Jurkat, Clone E6-1 (cell line): Measurements from ENCODE around the gene PLS3. TPM values are rescaled to one million over a fixed set of nuclear protein-coding genes. Genes with fewer than 3 reads are reported as not detected.
"Not testable (repeated sequence)": the region's sequence is repeated elsewhere in the genome, so short reads cannot be mapped to it uniquely, and the experiment has no call there.

Experiments
- DNase-seq: peaks from one replicate; pipeline ENCODE4 v3.0.0-alpha.2; 2011; ENCODE audit warnings: low read depth, low spot score
- H3K4me3 ChIP-seq: 2 replicates; pipeline ENCODE4 v1.5.1; 2011; ENCODE audit warnings: mild to moderate bottlenecking, low read length, control low read depth, moderate library complexity
- polyA plus RNA-seq: library from polyadenylated mRNA; unstranded; fragments of >200 nt; gene quantifications from one replicate; pipeline ENCODE4 v1.2.1, GENCODE V29; 2012; ENCODE audit warnings: missing spikeins; ENCODE audit not compliant: insufficient read length, insufficient read depth

Gene PLS3, protein sequence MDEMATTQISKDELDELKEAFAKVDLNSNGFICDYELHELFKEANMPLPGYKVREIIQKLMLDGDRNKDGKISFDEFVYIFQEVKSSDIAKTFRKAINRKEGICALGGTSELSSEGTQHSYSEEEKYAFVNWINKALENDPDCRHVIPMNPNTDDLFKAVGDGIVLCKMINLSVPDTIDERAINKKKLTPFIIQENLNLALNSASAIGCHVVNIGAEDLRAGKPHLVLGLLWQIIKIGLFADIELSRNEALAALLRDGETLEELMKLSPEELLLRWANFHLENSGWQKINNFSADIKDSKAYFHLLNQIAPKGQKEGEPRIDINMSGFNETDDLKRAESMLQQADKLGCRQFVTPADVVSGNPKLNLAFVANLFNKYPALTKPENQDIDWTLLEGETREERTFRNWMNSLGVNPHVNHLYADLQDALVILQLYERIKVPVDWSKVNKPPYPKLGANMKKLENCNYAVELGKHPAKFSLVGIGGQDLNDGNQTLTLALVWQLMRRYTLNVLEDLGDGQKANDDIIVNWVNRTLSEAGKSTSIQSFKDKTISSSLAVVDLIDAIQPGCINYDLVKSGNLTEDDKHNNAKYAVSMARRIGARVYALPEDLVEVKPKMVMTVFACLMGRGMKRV
- not detected for polyA plus RNA-seq

- H3K4me3 ChIP-seq: peak within 1 kb of the TSS; percentile 3; the same call in 1 of the 2 replicates
- no peak for DNase-seq
These were observed at the start of gene PLS3 for GRCh38 chrX:115560978-115561604. Gene PLS3 (plus strand): TSS chrX:115561174. CDS start chrX:115610251, 49,077 bp downstream.

GRCh38 chrX:115518113-115518512, 42.9 kb upstream of the PLS3 start:
- H3K4me3 ChIP-seq: no peak overlapping the region
- DNase-seq: no peak

DNA sequence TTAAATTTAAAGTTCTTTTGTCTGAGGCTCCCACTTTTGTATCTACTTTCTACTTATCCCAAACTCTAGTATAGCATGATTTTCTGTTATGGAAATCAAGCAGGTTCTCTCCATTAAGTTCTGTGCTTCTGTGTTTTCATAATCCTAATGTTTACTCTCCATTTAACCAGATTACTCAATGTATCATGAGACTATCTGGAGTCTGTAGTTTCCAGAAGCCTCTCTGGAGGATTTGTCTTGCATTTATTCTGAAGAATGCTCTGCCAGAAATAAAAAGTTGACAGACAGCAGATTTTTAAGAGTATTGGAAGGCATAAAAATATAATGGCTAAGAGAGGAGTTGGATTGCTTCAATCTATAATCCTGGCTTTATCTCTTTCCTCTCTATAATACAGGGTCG, 39.2 kb upstream of the PLS3 start:
- DNase-seq: no peak
- H3K4me3 ChIP-seq: no peak overlapping the region

DNA sequence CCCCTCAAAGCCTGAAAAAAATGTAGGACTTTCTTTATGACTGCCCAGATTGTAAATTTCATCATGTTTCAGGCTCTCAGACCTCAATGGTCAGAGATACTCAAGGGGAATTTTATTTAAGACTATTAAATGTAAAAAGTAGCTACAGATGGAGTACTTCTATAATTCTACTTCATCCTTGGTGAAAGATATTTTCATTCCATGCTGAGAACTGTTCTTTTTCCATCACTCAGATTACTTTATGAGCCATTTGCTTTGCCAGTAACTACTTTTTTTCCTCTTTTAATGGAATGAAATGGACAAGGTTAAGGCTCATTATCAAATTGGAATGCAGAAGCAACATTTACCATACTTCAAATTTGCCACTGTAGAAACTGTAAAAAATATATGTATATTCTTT, 38.0 kb upstream of the PLS3 start:
- no peak for DNase-seq
- H3K4me3 ChIP-seq: no peak overlapping the region

- DNase-seq: no peak
- no peak overlapping the region for H3K4me3 ChIP-seq
These were observed 35.5 kb upstream of the PLS3 start for GRCh38 chrX:115525486-115525885.

- no peak for DNase-seq
- no peak overlapping the region for H3K4me3 ChIP-seq
These were observed 29.1 kb upstream of the PLS3 start for GRCh38 chrX:115531818-115532403.

DNA sequence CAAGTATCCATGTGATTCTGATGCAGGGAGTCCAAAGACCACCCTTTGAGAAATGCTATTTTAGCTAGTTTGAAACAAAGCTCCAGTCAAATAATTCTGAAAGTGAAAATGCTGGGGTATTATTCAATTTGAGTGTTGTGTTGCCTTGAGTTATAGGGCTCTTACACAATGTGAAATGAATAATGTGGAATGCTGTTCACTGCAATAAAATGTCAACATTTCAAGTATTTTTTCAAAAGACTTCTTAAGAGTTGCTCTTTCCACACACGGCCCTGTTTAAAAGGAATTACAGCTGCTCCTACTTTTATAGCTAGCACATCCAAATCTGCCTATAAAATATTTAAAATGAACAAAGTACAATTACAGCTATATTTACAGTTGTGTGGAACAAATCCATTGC, 27.5 kb upstream of the PLS3 start:
- H3K4me3 ChIP-seq: no peak overlapping the region
- DNase-seq: no peak

GRCh38 chrX:115534383-115534782, 26.6 kb upstream of the PLS3 start:
- no peak for DNase-seq
- no peak overlapping the region for H3K4me3 ChIP-seq

DNA sequence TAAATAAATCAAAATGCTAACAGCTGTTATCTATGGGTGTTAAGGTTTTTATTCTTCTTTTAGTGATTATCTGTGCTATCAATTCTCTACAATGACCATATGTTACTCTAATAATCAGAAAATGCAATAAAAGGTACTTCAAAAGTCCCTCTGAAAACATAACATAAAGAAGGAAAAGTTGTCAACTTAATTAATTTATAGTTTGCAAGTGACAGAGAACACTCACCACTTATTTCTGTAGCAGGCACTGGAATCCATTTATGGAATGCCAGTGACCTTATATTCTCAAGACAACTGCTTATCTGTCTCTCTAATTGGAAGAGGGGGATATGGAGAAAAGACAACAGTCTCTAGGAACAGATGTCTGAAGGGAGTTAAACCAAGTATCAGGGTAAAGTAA, 25.6 kb upstream of the PLS3 start:
- no peak overlapping the region for H3K4me3 ChIP-seq

GRCh38 chrX:115535844-115536243, 25.1 kb upstream of the PLS3 start:
- no peak overlapping the region for H3K4me3 ChIP-seq
- DNase-seq: no peak

More for the DNA sequence above, 25.6 kb upstream of the PLS3 start:
- DNase-seq: no peak

DNA sequence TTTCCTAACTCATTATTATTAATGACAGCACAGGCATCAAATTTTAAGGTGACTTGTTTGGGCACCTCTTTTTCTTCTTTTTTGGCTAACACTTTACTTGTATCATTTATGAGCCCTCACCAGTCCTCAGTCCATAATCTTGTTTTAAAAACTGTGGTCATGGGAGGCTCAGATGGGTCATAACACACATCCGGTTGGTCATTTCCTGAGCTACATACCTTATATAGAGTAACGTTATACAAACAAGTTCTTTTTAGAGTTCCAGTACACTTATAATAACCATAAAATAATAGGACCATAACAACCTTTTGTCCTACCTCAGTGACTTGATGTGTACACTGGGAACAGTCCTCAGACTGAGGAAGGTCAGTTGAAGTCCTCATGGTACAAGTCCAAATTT, 21.1 kb upstream of the PLS3 start:
- DNase-seq: no peak
- H3K4me3 ChIP-seq: no peak overlapping the region

- not testable (repeated sequence) for H3K4me3 ChIP-seq, DNase-seq
These were observed 19.9 kb upstream of the PLS3 start for GRCh38 chrX:115541045-115541444.

DNA sequence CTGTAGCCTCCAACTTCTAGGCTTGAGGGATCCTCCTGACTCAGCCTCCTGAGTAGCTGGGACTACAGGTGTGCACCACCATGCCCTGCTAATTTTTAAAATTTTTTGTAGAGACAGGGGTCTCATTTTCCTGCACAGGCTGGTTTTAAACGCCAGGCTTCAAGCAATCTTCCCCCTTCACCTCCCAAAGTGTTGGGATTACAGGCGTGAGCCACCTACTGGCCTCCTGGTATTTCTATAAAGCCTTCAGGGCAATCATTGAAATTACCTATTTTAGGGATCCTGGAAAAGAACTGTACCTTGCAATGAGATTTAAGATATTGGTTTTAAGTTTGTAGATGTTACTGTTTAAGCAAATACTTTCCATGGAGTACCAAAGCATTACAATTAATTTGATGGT, 13.5 kb upstream of the PLS3 start:
- no peak overlapping the region for H3K4me3 ChIP-seq
- no peak for DNase-seq

GRCh38 chrX:115549008-115549407, 12.0 kb upstream of the PLS3 start:
- H3K4me3 ChIP-seq: no peak overlapping the region
- no peak for DNase-seq

DNA sequence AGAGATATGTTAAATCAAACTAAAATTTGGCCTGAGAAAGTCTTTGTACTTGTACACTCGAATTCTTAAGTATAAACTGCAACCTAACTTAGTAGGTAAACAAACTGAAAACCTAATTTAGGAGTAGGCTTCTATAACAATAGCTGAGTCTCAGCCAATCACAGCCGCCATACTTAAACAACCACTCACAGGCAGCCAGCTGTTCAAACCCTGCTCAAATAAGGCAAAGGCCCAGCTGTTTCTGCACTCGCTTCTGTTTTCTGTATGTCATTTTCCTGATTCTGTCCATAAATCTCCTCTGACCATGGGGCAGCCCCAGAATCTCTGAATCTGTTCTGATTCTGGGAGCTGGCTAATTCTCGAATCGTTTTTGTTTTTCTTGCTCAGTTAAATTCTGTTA, 7.8 kb upstream of the PLS3 start:
- no peak for DNase-seq
- H3K4me3 ChIP-seq: no peak overlapping the region

GRCh38 chrX:115559672-115560071, 1.3 kb upstream of the PLS3 start:
- H3K4me3 ChIP-seq: no peak overlapping the region
- no peak for DNase-seq

- DNase-seq: no peak
- H3K4me3 ChIP-seq: no peak overlapping the region
These were observed 580 bp upstream of the PLS3 start for GRCh38 chrX:115560211-115560977.

DNA sequence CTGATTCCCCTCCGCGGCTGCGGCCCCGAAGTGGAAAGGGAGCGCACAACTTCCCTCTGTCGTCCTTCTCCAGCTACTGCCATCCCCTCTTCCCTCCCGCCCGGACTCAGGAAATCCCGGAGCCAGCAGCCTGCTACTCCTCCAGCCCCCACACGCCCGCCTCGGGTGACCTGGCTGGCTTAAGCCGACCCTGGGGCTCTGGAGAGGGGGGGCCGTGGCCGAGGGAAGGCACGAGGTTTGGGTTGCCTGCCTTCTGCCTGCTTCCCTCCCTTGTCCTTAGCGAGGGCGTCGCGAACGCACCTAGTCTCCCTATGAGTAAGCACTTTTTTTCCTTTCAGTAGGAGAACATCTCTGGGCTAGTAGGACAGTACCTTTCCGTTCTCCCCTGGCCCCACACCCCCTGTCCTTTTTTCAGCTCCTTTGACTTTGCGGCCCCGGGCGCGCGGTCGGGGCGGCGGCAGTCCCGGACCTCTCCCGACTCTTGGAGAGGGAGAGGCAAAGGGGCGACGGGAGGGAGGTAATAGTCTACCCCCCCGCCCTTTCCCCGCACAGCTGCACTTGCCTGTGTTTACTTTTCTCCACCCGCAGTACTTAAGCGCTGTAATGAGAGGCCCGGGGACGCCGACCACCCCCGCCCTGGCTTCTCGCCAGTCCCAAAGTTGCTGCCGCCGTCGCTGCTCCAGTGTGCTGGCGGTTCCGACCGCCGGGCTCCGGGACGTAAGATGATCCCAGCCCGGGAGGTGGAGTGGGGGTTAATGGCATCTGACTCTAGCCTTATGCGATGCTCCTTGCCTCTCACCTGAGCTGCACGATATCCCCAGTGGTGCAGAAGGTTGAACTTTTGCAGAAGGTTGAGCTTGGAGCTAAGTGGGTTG, 868 bp downstream of the PLS3 start:
- no peak for DNase-seq
- H3K4me3 ChIP-seq: no peak overlapping the region
